GM12878 (cell line): ENCODE results near the gene GARS1. TPM values are rescaled to one million over a fixed set of nuclear protein-coding genes. Genes with fewer than 3 reads are reported as not detected.

ENCODE experiments used
- ATAC-seq: fragments of 200-7000 bp; cut with Tn5 transposase; 3 replicates; pipeline ENCODE4 v1.9.1; 2020; ENCODE audit warnings: mild to moderate bottlenecking, moderate library complexity
- BruUV-seq: library from RNA; stranded (reverse); fragments of 400-500 nt; replicated peaks from 2 replicates; lab custom pipeline; 2021; lab: Mats Ljungman, UMichigan
- CTCF ChIA-PET: fragments of 300-600 bp; sonication (Branson Sonifier 250); formaldehyde crosslinking; extraction: SDS; loops from one replicate; lab custom pipeline; 2021; ENCODE audit warnings: inconsistent platforms; lab: Yijun Ruan, JAX
- POLR2A ChIA-PET: fragments of 350-600 bp; formaldehyde crosslinking; extraction: SDS; loops from one replicate; lab custom pipeline; 2021; ENCODE audit warnings: inconsistent platforms; lab: Charles Lee
- RAD21 ChIA-PET: fragments of 300-600 bp; sonication (Branson Sonifier 250); formaldehyde crosslinking; loops from one replicate; lab custom pipeline; 2023; ENCODE audit warnings: antibody characterized with exemption; ENCODE audit not compliant: unreplicated experiment; lab: Charles Lee
- SMC1A ChIA-PET: fragments of 300-600 bp; sonication (Branson Sonifier 250); formaldehyde crosslinking; loops from one replicate; lab custom pipeline; 2023; ENCODE audit not compliant: unreplicated experiment, uncharacterized antibody; lab: Charles Lee
- DNase-seq: peaks from one replicate; pipeline ENCODE4 v3.0.0-alpha.2; 2011; ENCODE audit warnings: low read depth, low spot score
- FAIRE-seq: peaks from 3 replicates; lab custom pipeline; 2011; peaks lifted over from hg19 to GRCh38; lab: Jason Lieb, UNC
- H2AFZ ChIP-seq: 2 replicates; pipeline ENCODE4 v1.6.0; 2011; ENCODE audit warnings: low read depth, low read length, control low read depth; ENCODE audit not compliant: control insufficient read depth
- H3K27ac ChIP-seq: 2 replicates; pipeline ENCODE4 v1.5.1; 2011; ENCODE audit warnings: control low read depth; ENCODE audit not compliant: control insufficient read depth, insufficient read depth
- H3K27me3 ChIP-seq, 2 experiments: replicated peaks in 1 of 2; 2 replicates each; pipeline versions ENCODE4 v1.6.0 to v1.6.1; 2011; ENCODE audit warnings: low read length in 1 of 2; ENCODE audit not compliant: control insufficient read depth in 2 of 2, insufficient read depth in 2 of 2
- H3K36me3 ChIP-seq, 2 experiments: 2 replicates each; pipeline ENCODE4 v1.5.1; 2011; ENCODE audit warnings: low read length in 1 of 2; ENCODE audit not compliant: control insufficient read depth in 2 of 2, insufficient read depth in 2 of 2
- H3K4me1 ChIP-seq: 2 replicates; pipeline ENCODE4 v1.6.1; 2011; ENCODE audit warnings: mild to moderate bottlenecking, low read length, moderate library complexity, mixed read lengths; ENCODE audit not compliant: control insufficient read depth, insufficient read depth
- H3K4me2 ChIP-seq: 2 replicates; pipeline ENCODE4 v1.6.0; 2011; ENCODE audit warnings: control low read depth; ENCODE audit not compliant: control insufficient read depth, insufficient read depth
- H3K4me3 ChIP-seq: fragments of 200-600 bp; sonication (generic); 2 replicates; pipeline ENCODE4 v1.5.1; 2016
- H3K79me2 ChIP-seq: 2 replicates; pipeline ENCODE4 v1.6.0; 2011; ENCODE audit warnings: low read length; ENCODE audit not compliant: control insufficient read depth, insufficient read depth
- H3K9ac ChIP-seq: 2 replicates; pipeline ENCODE4 v1.8.0; 2011; ENCODE audit warnings: low read length, control low read depth, mixed read lengths; ENCODE audit not compliant: control insufficient read depth, insufficient read depth
- H3K9me3 ChIP-seq: replicated peaks from 3 replicates; pipeline ENCODE4 v1.5.1; 2011; ENCODE audit warnings: mild to moderate bottlenecking, low read length; ENCODE audit not compliant: control insufficient read depth, insufficient read depth
- H4K20me1 ChIP-seq: 2 replicates; pipeline ENCODE4 v1.6.0; 2011; ENCODE audit not compliant: control insufficient read depth, insufficient read depth
- HDAC2 ChIP-seq: fragments of 200-600 bp; sonication (generic); IDR thresholded peaks from 2 replicates; pipeline ENCODE4 v1.6.1; 2017
- KDM1A ChIP-seq: fragments of 200-600 bp; sonication (generic); IDR thresholded peaks from 2 replicates; pipeline ENCODE4 v1.6.1; 2016; ENCODE audit warnings: borderline replicate concordance
- LARP7 ChIP-seq: fragments of 450-650 bp; IDR thresholded peaks from 2 replicates; pipeline ENCODE4 v1.6.1; 2017; ENCODE audit warnings: mild to moderate bottlenecking
- MXI1 ChIP-seq: fragments of 150-350 bp; IDR thresholded peaks from 2 replicates; pipeline ENCODE4 v1.6.1; 2011; ENCODE audit warnings: low read depth, mild to moderate bottlenecking, inconsistent platforms, low read length, improper control_type of control experiment
- PAX8 ChIP-seq: fragments of 450-650 bp; IDR thresholded peaks from 2 replicates; pipeline ENCODE4 v1.6.1; 2017; ENCODE audit warnings: mild to moderate bottlenecking, moderate library complexity
- PML ChIP-seq: IDR thresholded peaks from 2 replicates; pipeline ENCODE4 v1.6.1; 2012; ENCODE audit warnings: low read length, inconsistent platforms
- SUZ12 ChIP-seq: fragments of 200-600 bp; sonication (generic); IDR thresholded peaks from one replicate; pipeline ENCODE4 v1.6.1; 2018; ENCODE audit warnings: antibody characterized with exemption, mild to moderate bottlenecking; ENCODE audit not compliant: unreplicated experiment
- WRNIP1 ChIP-seq: IDR thresholded peaks from 2 replicates; pipeline ENCODE4 v1.6.1; 2011; ENCODE audit warnings: low read depth, low read length, improper control_type of control experiment, borderline replicate concordance
- ZNF622 ChIP-seq: fragments of 450-650 bp; IDR thresholded peaks from 2 replicates; pipeline ENCODE4 v1.6.1; 2017; ENCODE audit warnings: mild to moderate bottlenecking, inconsistent platforms
- WGBS: methylation state at CpG from one replicate; pipeline ENCODE4 v1.1.6; 2016; ENCODE audit warnings: low lambda C conversion rate; ENCODE audit not compliant: insufficient replicate concordance, insufficient coverage; ENCODE audit errors: missing lambda C conversion rate; 5-methylcytosine and 5-hydroxymethylcytosine counted together
- in situ Hi-C: fragments of 300-500 bp; cut with MboI; formaldehyde crosslinking; loops from 9 replicates; pipeline ENCODE4 v1.14.3; 2018; ENCODE audit warnings: mixed read lengths
- intact Hi-C: fragments of 100-400 bp; cut with micrococcal nuclease; formaldehyde crosslinking; loops from one replicate; pipeline ENCODE4 v1.14.2; 2022; ENCODE audit not compliant: unreplicated experiment
- polyA plus RNA-seq, 11 experiments: library from polyadenylated mRNA; depleted of rRNA in 4 of 11; unstranded in 6 of 11; stranded (reverse) in 5 of 11; fragments of >200 nt; fragmentation: Nextera tagmentation in 4 of 11; fragmentation: Illumina TruSeq in 1 of 11; extraction: Ambion mirVana in 4 of 11; extraction: Trizol in 1 of 11; gene quantifications; 1 replicate in 1 of 11; 2 replicates in 10 of 11; pipeline versions ENCODE4 v1.2.1 to v1.2.3, GENCODE V29; 2011 to 2016; ENCODE audit warnings: inconsistent platforms in 2 of 11, missing spikeins in 2 of 11, low read depth in 1 of 11
- total RNA-seq, 4 experiments: library from RNA; depleted of rRNA in 3 of 4; stranded (reverse); fragments of >200 nt in 3 of 4; fragmentation: Illumina TruSeq in 1 of 4; extraction: Trizol in 1 of 4; gene quantifications; 2 replicates each; pipeline versions ENCODE4 v1.2.1 to v1.2.3, GENCODE V29; 2013 to 2021

The GARS1 gene
- total and polyA plus RNA-seq, 10 of the 15 experiments (the other 5 are each of a cell fraction or from before 2014, with no cell fraction given), result 120 to 361 (median 187) TPM

DNA sequence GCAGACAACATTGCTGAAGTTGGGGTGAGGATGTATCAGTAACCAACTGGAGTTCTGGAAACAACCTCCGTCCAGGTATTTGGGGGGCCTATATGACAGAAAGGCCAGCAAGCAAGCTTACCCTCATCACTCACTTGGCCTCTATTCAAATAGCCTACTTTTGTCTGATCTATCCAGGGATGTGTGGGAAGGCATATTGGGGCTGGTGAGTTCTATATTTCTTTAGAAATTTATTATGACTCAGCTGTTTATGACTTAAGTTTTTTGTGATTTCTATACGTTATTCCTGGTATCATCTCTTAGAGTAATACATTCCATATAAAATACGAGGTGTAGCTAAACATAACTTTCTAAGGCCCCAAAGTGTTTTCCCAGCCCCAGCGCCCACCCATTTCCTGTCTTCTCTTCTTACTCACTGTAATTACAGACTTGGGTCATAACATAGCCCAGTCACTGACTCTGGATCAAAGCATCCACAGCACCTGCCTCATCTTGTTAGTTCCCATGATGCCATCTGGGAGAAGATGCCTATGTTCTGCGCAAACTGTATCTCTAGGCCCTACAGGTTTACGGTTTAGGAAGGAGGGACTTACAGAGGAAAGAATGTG, 18.1 kb downstream of the GARS1 start:
- H2AFZ ChIP-seq, result no peak overlapping the region
- no peak overlapping the region for H3K9ac ChIP-seq
- no peaks in the 10 kb centered on the region; the same call in 1 of the 2 replicates for H3K79me2 ChIP-seq
- DNase-seq (no peak), FAIRE-seq (no peak), ATAC-seq (no peak)
- POLR2A ChIA-PET, result no interaction called here
- H3K4me2 ChIP-seq, result no peak overlapping the region
- SMC1A ChIA-PET, result interaction anchor here (0.7 kb wide), 1 partner anchor 9 kb away, joined by 3 read pairs; no protein-coding TSS in a partner anchor
- TF ChIP-seq MXI1 (no peak), SUZ12 (no peak), PAX8 (no peak), PML (no peak), WRNIP1 (no peak), HDAC2 (no peak), KDM1A (no peak), LARP7 (no peak), ZNF622 (no peak)
- H3K4me1 ChIP-seq, result no peaks in the 10 kb centered on the region
- 59% methylated on average over 6 of the region's 6 CpGs for WGBS
- no peaks in the 10 kb centered on the region for H4K20me1 ChIP-seq
- H3K27ac ChIP-seq, result no peak overlapping the region
- no peaks in the 10 kb centered on the region for H3K9me3 ChIP-seq
- no peaks in the 10 kb centered on the region for H3K27me3 ChIP-seq
- BruUV-seq, result no TSS peak
- intact Hi-C loops, result no loop called here
- H3K4me3 ChIP-seq, result no peak overlapping the region
- in situ Hi-C loops, result no loop called here
- CTCF ChIA-PET, result interaction anchor here (1.7 kb wide), 1 partner anchor 9 kb away, joined by 3 read pairs; no protein-coding TSS in a partner anchor
- RAD21 ChIA-PET, result no interaction called here
- peaks cover 13 to 42% of the 10 kb centered on the region in 2 experiments for H3K36me3 ChIP-seq
